PC-3 (cell line): ENCODE measurements around the gene ZIC3. TPM values are rescaled to one million over a fixed set of nuclear protein-coding genes. Genes with fewer than 3 reads are reported as not detected.

Experiments used
- ATAC-seq: fragments of 200-7000 bp; cut with Tn5 transposase; 2 replicates; pipeline ENCODE4 v1.9.1; 2020; ENCODE audit warnings: mild to moderate bottlenecking, moderate library complexity
- Bru-seq: library from RNA; stranded (reverse); fragments of 400-500 nt; gene quantifications from one replicate; lab custom pipeline; 2021; lab: Mats Ljungman, UMichigan
- BruChase-seq, 2 experiments: library from RNA; stranded (reverse); fragments of 400-500 nt; gene quantifications; one replicate each; lab custom pipeline; 2021; lab: Mats Ljungman, UMichigan
- BruUV-seq: library from RNA; stranded (reverse); fragments of 400-500 nt; replicated peaks from 2 replicates; lab custom pipeline; 2021; lab: Mats Ljungman, UMichigan
- CTCF ChIA-PET: fragments of 300-600 bp; sonication (Branson Sonifier 250); formaldehyde crosslinking; loops from one replicate; lab custom pipeline; 2022; ENCODE audit warnings: antibody characterized with exemption; lab: Charles Lee
- POLR2A ChIA-PET: fragments of 300-600 bp; sonication (Branson Sonifier 250); formaldehyde crosslinking; loops from one replicate; lab custom pipeline; 2022; ENCODE audit warnings: antibody characterized with exemption; ENCODE audit not compliant: unreplicated experiment; lab: Charles Lee
- DNase-seq: peaks from one replicate; pipeline ENCODE4 v3.0.0-alpha.2; 2015
- H2AFZ ChIP-seq: fragments of 300-600 bp; sonication (generic); 2 replicates; pipeline ENCODE4 v1.6.0; 2016; ENCODE audit warnings: antibody characterized with exemption, low read length
- H3F3A ChIP-seq: fragments of 300-600 bp; sonication (generic); one replicate; pipeline ENCODE4 v1.6.0; 2017; ENCODE audit warnings: antibody characterized with exemption, low read length, control low read depth, mild to moderate bottlenecking; ENCODE audit not compliant: unreplicated experiment
- H3K27ac ChIP-seq: fragments of 300-600 bp; sonication (generic); 2 replicates; pipeline ENCODE4 v1.5.1; 2016; ENCODE audit warnings: mild to moderate bottlenecking, low read length
- H3K27me3 ChIP-seq: fragments of 300-600 bp; sonication (generic); 2 replicates; pipeline ENCODE4 v1.6.1; 2016; ENCODE audit warnings: low read length, mixed read lengths
- H3K36me3 ChIP-seq: fragments of 300-600 bp; sonication (generic); 2 replicates; pipeline ENCODE4 v1.6.1; 2016; ENCODE audit warnings: low read depth, mixed run types, low read length, mixed read lengths
- H3K4me1 ChIP-seq: fragments of 300-600 bp; sonication (generic); 2 replicates; pipeline ENCODE4 v1.5.1; 2016; ENCODE audit warnings: low read length; ENCODE audit not compliant: insufficient read depth
- H3K4me2 ChIP-seq: fragments of 300-600 bp; sonication (generic); 2 replicates; pipeline ENCODE4 v1.6.0; 2016; ENCODE audit warnings: low read length
- H3K4me3 ChIP-seq: fragments of 300-600 bp; sonication (generic); 2 replicates; pipeline ENCODE4 v1.5.1; 2016; ENCODE audit warnings: mild to moderate bottlenecking, low read length, mixed read lengths
- H3K79me2 ChIP-seq: fragments of 300-600 bp; sonication (generic); 2 replicates; pipeline ENCODE4 v1.6.1; 2017; ENCODE audit warnings: low read length, mixed read lengths
- H3K9ac ChIP-seq: fragments of 300-600 bp; sonication (generic); 2 replicates; pipeline ENCODE4 v1.6.0; 2016; ENCODE audit warnings: mild to moderate bottlenecking, low read length
- H3K9me2 ChIP-seq: fragments of 300-600 bp; sonication (generic); replicated peaks from 2 replicates; pipeline ENCODE4 v1.6.1; 2016; ENCODE audit warnings: mixed run types, low read length, mixed read lengths
- H3K9me3 ChIP-seq: fragments of 300-600 bp; sonication (generic); 2 replicates; pipeline ENCODE4 v1.6.1; 2016; ENCODE audit warnings: low read length, mixed read lengths
- H4K20me1 ChIP-seq: fragments of 300-600 bp; sonication (generic); 2 replicates; pipeline ENCODE4 v1.6.1; 2016; ENCODE audit warnings: low read length, mixed read lengths
- EZH2 ChIP-seq: fragments of 300-600 bp; sonication (generic); IDR thresholded peaks from one replicate; pipeline ENCODE4 v1.6.1; 2017; ENCODE audit warnings: antibody characterized with exemption, mild to moderate bottlenecking, low read length; ENCODE audit not compliant: unreplicated experiment
- EZH2phosphoT487 ChIP-seq: fragments of 300-600 bp; sonication (generic); IDR thresholded peaks from 2 replicates; pipeline ENCODE4 v1.6.1; 2018; ENCODE audit warnings: mild to moderate bottlenecking, antibody characterized with exemption, low read length, borderline replicate concordance
- intact Hi-C: fragments of 100-400 bp; cut with micrococcal nuclease; formaldehyde crosslinking; loops from 2 replicates; pipeline ENCODE4 v1.9.0; 2023
- long read RNA-seq: library from polyadenylated mRNA; unstranded; transcript quantifications from one replicate; pipeline ENCODE4 v2.0.0, GENCODE V29; 2021; ENCODE audit not compliant: unreplicated experiment
- total RNA-seq: library from RNA; depleted of rRNA; stranded (reverse); fragments of >200 nt; gene quantifications from 2 replicates; pipeline ENCODE4 v1.2.3, GENCODE V29; 2014; rRNA removed
- TF ChIP-seq, protein P1 (sequence below): fragments of 300-600 bp; sonication (generic); conservative IDR thresholded peaks from 2 replicates; pipeline ENCODE4 v1.5.1; 2017; ENCODE audit warnings: antibody characterized with exemption, low read depth, mild to moderate bottlenecking, low read length

Gene ZIC3
- not detected in 2 replicates for total RNA-seq
- Bru-seq, nascent RNA, result not detected
- BruChase-seq, experiment 1, labeled RNA remaining after a 6-hour chase, result not detected
- BruChase-seq, experiment 2, labeled RNA remaining after a 2-hour chase, result percentile 13 among the genes with signal in this experiment
- long read RNA-seq, result 0 reads

DNA sequence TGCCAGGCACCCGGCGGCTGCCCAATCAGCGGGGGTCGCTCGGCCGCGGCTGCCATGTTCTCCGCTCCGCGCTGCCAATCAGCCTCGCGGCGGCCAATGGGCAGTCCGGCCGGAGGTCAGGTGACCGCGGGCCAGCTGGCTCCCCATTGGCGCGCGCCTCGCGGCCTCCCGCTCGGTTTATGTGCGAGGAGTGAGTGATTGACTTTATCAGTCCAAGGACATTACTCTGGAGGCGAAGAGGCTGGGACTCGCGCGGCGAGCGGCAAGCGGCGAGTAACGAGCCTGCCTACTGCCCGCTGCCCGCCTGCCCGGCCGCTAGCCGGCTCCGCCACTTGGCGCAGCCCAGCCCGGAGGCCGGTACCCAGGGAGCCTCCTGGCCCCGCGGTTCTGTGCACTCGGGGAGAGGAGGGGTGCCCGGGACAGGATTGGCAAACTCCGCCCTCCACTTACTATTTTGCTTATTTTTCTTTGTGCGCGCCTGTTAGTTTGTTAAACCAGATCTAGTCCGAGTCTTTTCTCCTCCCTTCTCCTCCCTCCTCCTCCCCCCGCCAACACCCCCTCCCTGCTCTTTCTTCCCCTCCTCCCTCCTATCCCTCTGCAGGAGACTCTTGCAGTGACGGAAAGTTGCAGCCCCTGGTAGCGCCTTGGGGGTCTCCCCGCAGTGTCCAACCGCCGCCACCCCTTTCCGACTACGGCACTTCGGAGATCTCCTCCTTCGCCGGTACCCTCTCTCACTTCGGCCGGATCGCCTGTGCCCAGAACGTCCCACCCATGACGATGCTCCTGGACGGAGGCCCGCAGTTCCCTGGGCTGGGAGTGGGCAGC is at the start of gene ZIC3:
ZIC3 (plus strand) TSS at position 207 of the 825 bp plus-strand sequence; CDS start at position 772, 565 bp downstream.
- Histone ChIP-seq H3K36me3 (no peaks in the 10 kb centered on the region), H3F3A (no peaks in the 10 kb centered on the region), H3K4me3 (peak within 1 kb of the TSS; percentile 63), H3K4me2 (peak within 1 kb of the TSS; percentile 77), H3K9ac (no peak within 1 kb of the TSS), H3K27me3 (peaks cover 66% of the 10 kb centered on the region), H3K27ac (no peak within 1 kb of the TSS), H3K4me1 (0 out of 2 replicates have a peak, but pooled peaks cover 3% of the 10 kb centered on the region), H3K9me3 (no peaks in the 10 kb centered on the region), H4K20me1 (no peaks in the 10 kb centered on the region), H2AFZ (peak within 1 kb of the TSS; percentile 77), H3K79me2 (no peaks in the 10 kb centered on the region), H3K9me2 (no peaks in the 10 kb centered on the region)
- intact Hi-C loops, result loop anchor here (10.0 kb wide), 1 partner anchor 469 kb away; no protein-coding TSS in a partner anchor
- ChIA-PET POLR2A (no interaction called here), CTCF (no interaction called here)
- BruUV-seq, result no TSS peak
- TF ChIP-seq EZH2phosphoT487 (no peak), EZH2 (no peak)
- TF ChIP-seq, protein P1, sequence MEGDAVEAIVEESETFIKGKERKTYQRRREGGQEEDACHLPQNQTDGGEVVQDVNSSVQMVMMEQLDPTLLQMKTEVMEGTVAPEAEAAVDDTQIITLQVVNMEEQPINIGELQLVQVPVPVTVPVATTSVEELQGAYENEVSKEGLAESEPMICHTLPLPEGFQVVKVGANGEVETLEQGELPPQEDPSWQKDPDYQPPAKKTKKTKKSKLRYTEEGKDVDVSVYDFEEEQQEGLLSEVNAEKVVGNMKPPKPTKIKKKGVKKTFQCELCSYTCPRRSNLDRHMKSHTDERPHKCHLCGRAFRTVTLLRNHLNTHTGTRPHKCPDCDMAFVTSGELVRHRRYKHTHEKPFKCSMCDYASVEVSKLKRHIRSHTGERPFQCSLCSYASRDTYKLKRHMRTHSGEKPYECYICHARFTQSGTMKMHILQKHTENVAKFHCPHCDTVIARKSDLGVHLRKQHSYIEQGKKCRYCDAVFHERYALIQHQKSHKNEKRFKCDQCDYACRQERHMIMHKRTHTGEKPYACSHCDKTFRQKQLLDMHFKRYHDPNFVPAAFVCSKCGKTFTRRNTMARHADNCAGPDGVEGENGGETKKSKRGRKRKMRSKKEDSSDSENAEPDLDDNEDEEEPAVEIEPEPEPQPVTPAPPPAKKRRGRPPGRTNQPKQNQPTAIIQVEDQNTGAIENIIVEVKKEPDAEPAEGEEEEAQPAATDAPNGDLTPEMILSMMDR, result no peak
- DNase-seq (peak; percentile 50), ATAC-seq (peak; percentile 83)

DNA sequence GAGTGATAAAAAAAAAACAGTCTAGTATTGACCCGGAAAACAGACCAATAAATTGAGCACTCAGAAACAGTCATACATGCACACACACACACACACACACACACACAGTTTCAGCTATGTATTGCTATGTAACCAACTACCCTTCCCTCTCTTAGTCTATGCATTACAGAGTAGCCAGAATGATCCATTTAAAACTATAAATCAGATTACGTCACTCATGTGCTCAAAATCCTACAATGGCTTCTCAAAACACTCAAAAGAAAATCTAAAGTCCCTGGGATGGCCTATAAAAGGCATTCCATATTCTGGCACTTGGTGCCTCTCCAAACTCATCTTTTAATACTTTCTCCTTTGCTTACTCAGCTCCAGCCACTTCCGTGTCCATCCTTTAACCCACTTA is 46.5 kb upstream of the ZIC3 start:
- Histone ChIP-seq H3K9me2 (no peaks in the 10 kb centered on the region), H3K4me1 (no peaks in the 10 kb centered on the region), H3F3A (no peaks in the 10 kb centered on the region), H3K4me3 (no peak overlapping the region), H3K79me2 (no peaks in the 10 kb centered on the region), H3K36me3 (no peaks in the 10 kb centered on the region), H3K9me3 (no peaks in the 10 kb centered on the region), H3K27me3 (peaks cover 13% of the 10 kb centered on the region), H3K4me2 (no peak overlapping the region), H4K20me1 (no peaks in the 10 kb centered on the region), H3K9ac (no peak overlapping the region), H2AFZ (no peak overlapping the region), H3K27ac (no peak overlapping the region)
- ChIA-PET CTCF (no interaction called here), POLR2A (no interaction called here)
- DNase-seq (no peak), ATAC-seq (no peak)
- BruUV-seq, result no TSS peak
- TF ChIP-seq, protein P1, result no peak
- TF ChIP-seq EZH2phosphoT487, result no peak
- TF ChIP-seq EZH2, result no peak
- intact Hi-C loops, result no loop called here
